H1 (cell line): ENCODE results near the gene TMOD4. TPM values are rescaled to one million over a fixed set of nuclear protein-coding genes. Genes with fewer than 3 reads are reported as not detected.

Source experiments
- CTCF ChIA-PET: fragments of 300-600 bp; sonication (Branson Sonifier 250); formaldehyde crosslinking; loops from one replicate; lab custom pipeline; 2021; ENCODE audit not compliant: partially characterized antibody; lab: Charles Lee
- POLR2A ChIA-PET: fragments of 300-600 bp; sonication (Branson Sonifier 250); formaldehyde crosslinking; loops from one replicate; lab custom pipeline; 2021; ENCODE audit warnings: inconsistent platforms; ENCODE audit not compliant: partially characterized antibody; lab: Charles Lee
- DNase-seq, 2 experiments: peaks; one replicate each; pipeline versions ENCODE4 v3.0.0 to v3.0.0-alpha.2; 2010 to 2022; ENCODE audit warnings: low spot score in 2 of 2, low read depth in 1 of 2, mixed read lengths in 1 of 2
- FAIRE-seq: peaks from 2 replicates; lab custom pipeline; 2011; peaks lifted over from hg19 to GRCh38; lab: Jason Lieb, UNC
- H2AFZ ChIP-seq: 2 replicates; pipeline ENCODE4 v1.8.1; 2012; ENCODE audit warnings: low read length, inconsistent platforms
- H2AK5ac ChIP-seq: 2 replicates; pipeline ENCODE4 v1.6.1; 2013; ENCODE audit warnings: low read depth, low read length
- H2BK120ac ChIP-seq: replicated peaks from 2 replicates; pipeline ENCODE3; 2013; ENCODE audit warnings: low read depth, low read length, inconsistent platforms
- H2BK12ac ChIP-seq: 2 replicates; pipeline ENCODE4 v1.6.1; 2013; ENCODE audit warnings: low read depth, low read length
- H2BK15ac ChIP-seq: 2 replicates; pipeline ENCODE4 v1.6.1; 2013; ENCODE audit warnings: low read length
- H2BK20ac ChIP-seq: 2 replicates; pipeline ENCODE4 v1.6.1; 2013; ENCODE audit warnings: low read length
- H2BK5ac ChIP-seq: 2 replicates; pipeline ENCODE4 v1.6.1; 2013; ENCODE audit warnings: low read depth, low read length
- H3K14ac ChIP-seq: 2 replicates; pipeline ENCODE4 v1.6.1; 2013; ENCODE audit warnings: inconsistent platforms; ENCODE audit not compliant: insufficient read length
- H3K18ac ChIP-seq: 2 replicates; pipeline ENCODE4 v1.6.1; 2013; ENCODE audit warnings: low read length; ENCODE audit errors: extremely low read depth
- H3K23ac ChIP-seq: 2 replicates; pipeline ENCODE4 v1.6.1; 2013; ENCODE audit warnings: inconsistent platforms; ENCODE audit not compliant: insufficient read length
- H3K23me2 ChIP-seq: 2 replicates; pipeline ENCODE4 v1.6.1; 2013; ENCODE audit warnings: low read depth, low read length
- H3K27ac ChIP-seq: 2 replicates; pipeline ENCODE4 v1.6.1; 2011; ENCODE audit warnings: low read depth, low read length, inconsistent platforms
- H3K27me3 ChIP-seq, 4 experiments: replicated peaks in 1 of 4; 1 replicate in 1 of 4; 2 replicates in 3 of 4; pipeline versions ENCODE4 v1.6.1 to v1.8.1; 2011 to 2013; ENCODE audit warnings: low read length in 3 of 4, mild to moderate bottlenecking in 3 of 4, inconsistent platforms in 2 of 4, mixed read lengths in 2 of 4, moderate library complexity in 1 of 4; ENCODE audit not compliant: control insufficient read depth in 3 of 4, insufficient read depth in 3 of 4; ENCODE audit errors: extremely low read depth in 1 of 4
- H3K36me3 ChIP-seq, 4 experiments: 2 replicates each; pipeline versions ENCODE4 v1.6.1 to v1.8.1; 2011 to 2013; ENCODE audit warnings: mild to moderate bottlenecking in 4 of 4, low read length in 3 of 4, moderate library complexity in 2 of 4, control low read depth in 1 of 4, inconsistent platforms in 1 of 4; ENCODE audit not compliant: insufficient read depth in 4 of 4, control insufficient read depth in 2 of 4
- H3K4ac ChIP-seq: replicated peaks from 2 replicates; pipeline ENCODE3; 2013; ENCODE audit warnings: low read length, low read depth, mixed read lengths, inconsistent platforms; ENCODE audit not compliant: insufficient read length
- H3K4me1 ChIP-seq, 4 experiments: replicated peaks in 1 of 4; 1 replicate in 1 of 4; 2 replicates in 3 of 4; pipeline versions ENCODE4 v1.6.1 to v1.8.1; 2011 to 2013; ENCODE audit warnings: low read length in 3 of 4, inconsistent platforms in 2 of 4, mixed read lengths in 1 of 4; ENCODE audit not compliant: insufficient read depth in 4 of 4, control insufficient read depth in 3 of 4
- H3K4me2 ChIP-seq, 2 experiments: 2 replicates each; pipeline versions ENCODE4 v1.6.1 to v1.8.1; 2011 to 2013; ENCODE audit warnings: low read depth in 2 of 2, low read length in 2 of 2, control low read depth in 1 of 2, inconsistent platforms in 1 of 2, mild to moderate bottlenecking in 1 of 2; ENCODE audit not compliant: insufficient read depth in 1 of 2
- H3K4me3 ChIP-seq, 4 experiments: fragments of 200-600, 300-600 bp in 1 of 4; sonication (generic), shearing (Covaris generic), sonication (Bioruptor Twin) in 1 of 4; 2 replicates each; pipeline versions ENCODE4 v1.5.1 to v1.8.1; 2011 to 2016; ENCODE audit warnings: low read length in 4 of 4, low read depth in 3 of 4, control low read depth in 2 of 4, inconsistent platforms in 2 of 4, mild to moderate bottlenecking in 2 of 4, mixed read lengths in 1 of 4, moderate library complexity in 1 of 4; ENCODE audit not compliant: insufficient read depth in 2 of 4; ENCODE audit errors: extremely low read depth in 1 of 4
- H3K56ac ChIP-seq: replicated peaks from 2 replicates; pipeline ENCODE3; 2013; ENCODE audit warnings: low read depth, mild to moderate bottlenecking, mixed read lengths, low read length, inconsistent platforms; ENCODE audit not compliant: insufficient read length
- H3K79me1 ChIP-seq: 2 replicates; pipeline ENCODE4 v1.6.1; 2013; ENCODE audit warnings: low read depth, low read length, control low read depth
- H3K79me2 ChIP-seq, 2 experiments: 2 replicates each; pipeline versions ENCODE4 v1.6.1 to v1.8.1; 2012 to 2013; ENCODE audit warnings: low read length in 2 of 2, mild to moderate bottlenecking in 2 of 2, inconsistent platforms in 1 of 2; ENCODE audit not compliant: insufficient read depth in 2 of 2, control insufficient read depth in 1 of 2
- H3K9ac ChIP-seq, 4 experiments: replicated peaks in 1 of 4; 1 replicate in 1 of 4; 2 replicates in 3 of 4; pipeline versions ENCODE4 v1.6.1 to v1.8.1; 2011 to 2013; ENCODE audit warnings: low read depth in 3 of 4, low read length in 3 of 4, control low read depth in 2 of 4, mild to moderate bottlenecking in 2 of 4, moderate library complexity in 2 of 4, inconsistent platforms in 1 of 4; ENCODE audit errors: extremely low read depth in 1 of 4
- H3K9me3 ChIP-seq, 2 experiments: 2 replicates each; pipeline versions ENCODE4 v1.6.1 to v1.8.1; 2012 to 2013; ENCODE audit warnings: mild to moderate bottlenecking in 2 of 2, moderate library complexity in 2 of 2, control low read depth in 1 of 2, inconsistent platforms in 1 of 2, low read depth in 1 of 2, low read length in 1 of 2, mixed read lengths in 1 of 2; ENCODE audit not compliant: insufficient read depth in 2 of 2
- H4K20me1 ChIP-seq, 2 experiments: replicated peaks in 1 of 2; 2 replicates each; pipeline versions ENCODE3 to v1.8.1; 2011 to 2013; ENCODE audit warnings: inconsistent platforms in 2 of 2, low read length in 2 of 2, mild to moderate bottlenecking in 1 of 2; ENCODE audit not compliant: insufficient read depth in 2 of 2, control insufficient read depth in 1 of 2
- H4K5ac ChIP-seq: 2 replicates; pipeline ENCODE4 v1.6.1; 2013; ENCODE audit warnings: low read length, low read depth, mixed read lengths, inconsistent platforms; ENCODE audit not compliant: insufficient read length
- H4K8ac ChIP-seq: 2 replicates; pipeline ENCODE4 v1.8.0; 2013; ENCODE audit warnings: mild to moderate bottlenecking, moderate library complexity, low read length, inconsistent platforms; ENCODE audit not compliant: insufficient read depth; ENCODE audit errors: extremely low read depth
- H4K91ac ChIP-seq: replicated peaks from 2 replicates; pipeline ENCODE3; 2013; ENCODE audit warnings: low read length, mixed read lengths, inconsistent platforms; ENCODE audit not compliant: insufficient read length
- JUN ChIP-seq: IDR thresholded peaks from 2 replicates; pipeline ENCODE4 v1.6.1; 2011; ENCODE audit warnings: low read depth, mild to moderate bottlenecking, improper control_type of control experiment, low read length
- NRF1 ChIP-seq: IDR thresholded peaks from 2 replicates; pipeline ENCODE4 v1.6.1; 2011; ENCODE audit warnings: mild to moderate bottlenecking, low read depth, low read length, improper control_type of control experiment
- POLR2A ChIP-seq, 2 experiments: IDR thresholded peaks; 1 replicate in 1 of 2; 2 replicates in 1 of 2; pipeline ENCODE4 v1.6.1; 2011; ENCODE audit warnings: low read depth in 2 of 2, low read length in 2 of 2, mild to moderate bottlenecking in 2 of 2; ENCODE audit errors: control extremely low read depth in 1 of 2
- POU5F1 ChIP-seq: IDR thresholded peaks from 2 replicates; pipeline ENCODE4 v1.6.1; 2011; ENCODE audit warnings: low read depth, mild to moderate bottlenecking, low read length, moderate library complexity
- WGBS, 2 experiments: shearing (Covaris generic) in 1 of 2; methylation state at CpG; one replicate each; pipeline versions ENCODE4 v1.1.6 to v1.1.7; 2013 to 2015; ENCODE audit warnings: low lambda C conversion rate in 2 of 2, mixed read lengths in 2 of 2, inconsistent platforms in 1 of 2, low coverage in 1 of 2, missing lambda C conversion rate in 1 of 2; ENCODE audit not compliant: insufficient replicate concordance in 2 of 2, insufficient coverage in 1 of 2, insufficient read length in 1 of 2; ENCODE audit errors: extremely low coverage in 1 of 2, missing lambda C conversion rate in 1 of 2; 5-methylcytosine and 5-hydroxymethylcytosine counted together
- polyA plus RNA-seq, 7 experiments: library from polyadenylated mRNA; depleted of rRNA in 3 of 7; stranded (reverse) in 5 of 7; unstranded in 2 of 7; fragments of >200 nt in 5 of 7; fragments of 200-250 nt in 2 of 7; gene quantifications; 1 replicate in 5 of 7; 2 replicates in 1 of 7; 4 replicates in 1 of 7; pipeline versions ENCODE4 v1.2.1 to v1.2.3, GENCODE V29; 2011 to 2013; ENCODE audit warnings: missing spikeins in 2 of 7, mixed read lengths in 2 of 7
- total RNA-seq: library from RNA; stranded (reverse); fragmentation: NEBNext Ultra II Directional; extraction: Animal tissue kit (Norgen Biotek cat#: 25700); gene quantifications from 2 replicates; pipeline ENCODE4 v1.2.1, GENCODE V29; 2021
- TF ChIP-seq, protein P1 (sequence below): IDR thresholded peaks from 2 replicates; pipeline ENCODE4 v1.6.1; 2012; ENCODE audit warnings: inconsistent platforms

TMOD4 gene
- total and polyA plus RNA-seq, 2 of the 8 experiments (the other 6 are each of a cell fraction or from before 2014, with no cell fraction given) = 0.42 TPM; not detected in 1

DNA sequence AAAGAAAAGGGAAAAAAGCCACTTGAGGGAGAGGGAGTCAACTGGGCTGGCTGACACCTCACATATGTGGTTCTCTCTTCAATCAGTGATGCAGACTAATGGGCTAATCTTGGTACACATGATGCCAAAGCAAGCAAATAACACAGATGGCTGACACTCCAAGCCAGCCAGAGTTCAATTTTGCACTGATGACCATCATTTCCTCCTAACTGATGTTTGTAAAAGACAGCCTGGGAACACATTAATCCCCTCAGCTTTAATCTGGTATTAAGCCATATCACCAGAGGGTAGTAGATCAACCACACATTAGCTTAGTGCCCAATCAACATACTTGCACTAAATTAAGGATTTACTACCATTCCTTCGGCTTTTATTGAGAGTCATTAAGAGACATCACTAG, 11.4 kb upstream of the TMOD4 start:
- H2AK5ac ChIP-seq = no peak overlapping the region
- H2BK15ac ChIP-seq = no peak overlapping the region
- peaks cover 0 to 5% of the 10 kb centered on the region in 2 experiments for H4K20me1 ChIP-seq
- H3K79me2 ChIP-seq = peaks cover 7 to 33% of the 10 kb centered on the region in 2 experiments
- H3K4me2 ChIP-seq = no peak overlapping the region
- peaks cover 10 to 37% (median 31%) of the 10 kb centered on the region in 4 experiments; a peak in 7 of 8 replicates for H3K36me3 ChIP-seq
- H2BK120ac ChIP-seq = no peak overlapping the region
- no peak overlapping the region for H2AFZ ChIP-seq
- no peak overlapping the region for H3K18ac ChIP-seq
- TF ChIP-seq POLR2A (IDR thresholded peaks at IDR 0.05; ENCODE audit: control extremely low read depth in 1 of 2, low read depth in 2 of 2, low read length in 2 of 2) (no peak), JUN (no peak), NRF1 (no peak), POU5F1 (no peak)
- TF ChIP-seq, protein P1, sequence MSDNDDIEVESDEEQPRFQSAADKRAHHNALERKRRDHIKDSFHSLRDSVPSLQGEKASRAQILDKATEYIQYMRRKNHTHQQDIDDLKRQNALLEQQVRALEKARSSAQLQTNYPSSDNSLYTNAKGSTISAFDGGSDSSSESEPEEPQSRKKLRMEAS = no peak
- DNase-seq (no peak), FAIRE-seq (no peak)
- no peak overlapping the region for H4K91ac ChIP-seq
- H3K14ac ChIP-seq = no peak overlapping the region
- no peak overlapping the region for H2BK5ac ChIP-seq
- H3K27ac ChIP-seq = no peak overlapping the region
- H3K9ac ChIP-seq = no peak overlapping the region
- H4K8ac ChIP-seq = no peak overlapping the region
- H3K23ac ChIP-seq = no peak overlapping the region
- 95% methylated on average over 1 of the region's 1 CpG; no CpG with 5 or more reads in 1 of the 2 experiments for WGBS, 2 experiments
- H3K4me3 ChIP-seq = no peak overlapping the region
- H3K56ac ChIP-seq = no peak overlapping the region
- no peaks in the 10 kb centered on the region for H3K9me3 ChIP-seq
- no peaks in the 10 kb centered on the region for H3K27me3 ChIP-seq
- H3K4ac ChIP-seq = no peak overlapping the region
- no peak overlapping the region for H2BK20ac ChIP-seq
- no peaks in the 10 kb centered on the region for H3K4me1 ChIP-seq
- no peaks in the 10 kb centered on the region; the same call in 1 of the 2 replicates for H3K23me2 ChIP-seq
- ChIA-PET CTCF (no interaction called here), POLR2A (interaction anchor here (0.7 to 2.4 kb wide), 5 partner anchors 16 to 50 kb away, joined by 3 to 9 read pairs (median 4); partner anchors contain the start of genes LYSMD1 and SCNM1)
- no peak overlapping the region for H4K5ac ChIP-seq
- no peak overlapping the region for H2BK12ac ChIP-seq
- H3K79me1 ChIP-seq = peaks cover 3% of the 10 kb centered on the region; the same call in 1 of the 2 replicates
